Activated naive CD4-positive, alpha-beta T cell treated with Interleukin-2 at 50 U/mL for 16 hours (primary cell): ENCODE results near the gene MRGPRD.

ENCODE experiments used
- DNase-seq: peaks from one replicate; pipeline ENCODE4 v3.0.0-alpha.2; 2020

Gene MRGPRD

DNA sequence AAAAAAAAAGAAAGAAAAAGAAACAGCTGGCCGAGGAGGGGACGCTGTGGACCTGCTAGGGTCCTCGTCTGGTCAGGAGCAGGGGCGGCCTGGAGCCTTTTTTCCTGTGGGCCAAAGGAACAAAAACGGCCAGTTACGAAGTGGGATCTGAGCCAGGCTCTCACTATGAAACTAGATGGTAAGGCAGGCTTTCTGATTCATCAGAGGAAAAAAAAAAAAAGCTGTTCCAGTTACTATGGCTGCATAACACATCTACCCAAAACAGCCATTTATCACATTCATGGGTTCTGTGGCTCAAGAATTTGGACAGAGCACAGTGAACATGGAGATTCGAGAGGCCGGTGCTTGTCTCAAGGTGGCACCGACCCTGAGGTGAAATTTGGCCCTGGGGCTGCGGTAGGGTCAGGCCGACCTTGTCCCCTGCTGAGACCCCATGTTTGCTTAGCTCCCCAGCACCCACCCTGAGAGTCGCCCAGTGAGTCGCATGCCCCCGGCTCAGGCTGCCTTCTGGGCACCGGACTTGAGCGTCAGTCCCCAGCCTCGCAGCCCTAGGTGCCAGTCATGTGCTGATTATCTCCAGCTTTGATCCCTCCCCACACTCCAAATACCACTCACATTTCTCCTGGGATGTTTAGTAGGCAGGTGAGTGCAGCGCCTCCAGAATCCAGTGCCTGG, 34.2 kb downstream of the MRGPRD start:
- no peak for DNase-seq

DNA sequence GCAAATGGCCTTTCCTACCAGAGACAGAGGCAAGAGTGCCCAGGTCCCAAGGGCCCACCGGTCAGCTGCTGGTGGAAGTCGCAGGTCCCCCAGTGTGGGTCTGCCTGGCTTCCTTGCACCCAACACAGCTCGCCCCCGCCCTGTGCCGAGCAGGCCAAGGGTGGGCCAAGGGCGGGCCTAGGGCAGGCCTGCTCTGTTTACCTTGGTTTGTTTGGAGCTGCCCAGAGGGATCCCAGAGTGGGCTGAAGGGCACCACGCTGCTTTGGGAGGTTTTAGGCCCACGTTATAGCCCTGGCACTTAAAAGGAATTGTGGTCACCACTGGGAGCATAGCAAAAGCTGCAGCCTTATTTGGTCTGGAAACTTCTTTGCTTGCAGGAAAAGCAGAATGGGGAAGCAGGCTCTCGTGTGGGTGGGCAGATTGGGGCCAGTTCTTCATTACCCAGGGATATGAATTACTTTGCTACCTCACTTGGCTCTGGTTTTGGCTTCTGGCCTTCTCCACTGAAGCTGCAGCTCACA, 38.0 kb downstream of the MRGPRD start:
- DNase-seq: no peak

DNA sequence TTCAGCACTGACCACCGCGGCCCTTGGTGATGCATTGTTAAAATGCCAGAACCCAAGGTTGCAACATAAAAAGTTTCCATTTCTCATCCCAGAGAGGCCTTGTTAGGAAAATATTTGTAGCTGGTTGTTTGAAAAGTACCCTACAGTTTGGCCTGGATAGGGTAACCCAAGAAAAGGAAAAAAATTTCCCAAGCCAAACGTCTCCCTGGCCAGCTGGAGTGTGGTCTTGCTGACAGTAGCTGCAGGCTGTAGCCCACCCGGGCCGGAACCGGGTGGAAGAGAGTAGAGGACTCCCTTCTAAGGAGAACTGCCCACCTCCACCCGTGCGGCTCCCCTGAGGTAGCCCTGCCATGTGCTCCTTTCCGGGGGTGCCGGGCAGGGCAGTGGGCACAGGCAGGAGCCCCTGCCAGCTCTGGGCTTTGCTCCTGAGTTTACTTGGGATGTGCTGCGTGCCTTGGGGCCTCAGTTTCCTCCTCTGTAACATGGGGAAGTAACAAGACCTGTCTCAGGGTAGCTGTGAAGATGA, 38.6 kb downstream of the MRGPRD start:
- DNase-seq: no peak

DNA sequence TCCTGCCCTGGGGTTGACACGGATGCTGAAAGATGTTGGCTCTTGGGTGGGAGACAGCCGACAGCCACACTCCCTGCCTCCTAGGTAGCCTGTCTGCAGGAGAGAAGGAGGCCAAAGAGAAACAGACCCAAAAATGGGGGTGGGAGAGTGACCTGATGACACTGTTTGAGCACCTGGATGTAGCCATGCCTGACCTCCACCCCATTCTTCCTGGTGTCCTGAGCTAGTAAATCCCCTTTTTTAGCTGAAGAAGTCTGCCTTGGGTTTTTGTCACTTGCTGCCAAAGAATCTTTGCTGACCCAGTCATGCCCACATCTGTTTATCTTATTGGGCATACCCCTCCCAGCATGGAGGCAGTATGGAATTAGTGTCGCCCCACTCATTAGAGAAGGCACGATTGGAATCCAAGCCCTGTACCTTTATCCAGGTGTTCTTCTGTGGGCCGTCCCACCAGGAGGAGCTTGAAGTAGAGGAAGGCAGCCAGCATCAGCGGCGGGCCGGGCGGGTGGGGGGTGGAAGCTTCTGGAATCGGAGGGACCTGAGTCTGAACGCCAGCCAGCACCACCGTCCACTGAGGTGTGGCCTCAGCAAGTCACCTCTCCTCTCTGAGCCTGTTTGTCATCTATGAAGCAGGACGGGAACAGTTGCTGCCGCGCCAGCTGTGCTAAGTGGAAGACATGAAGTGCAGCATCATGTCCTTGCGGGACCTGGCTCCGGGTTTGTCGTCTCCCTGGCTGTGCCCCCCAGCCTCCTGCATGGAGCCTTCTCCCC, 39.3 kb downstream of the MRGPRD start:
- no peak for DNase-seq

DNA sequence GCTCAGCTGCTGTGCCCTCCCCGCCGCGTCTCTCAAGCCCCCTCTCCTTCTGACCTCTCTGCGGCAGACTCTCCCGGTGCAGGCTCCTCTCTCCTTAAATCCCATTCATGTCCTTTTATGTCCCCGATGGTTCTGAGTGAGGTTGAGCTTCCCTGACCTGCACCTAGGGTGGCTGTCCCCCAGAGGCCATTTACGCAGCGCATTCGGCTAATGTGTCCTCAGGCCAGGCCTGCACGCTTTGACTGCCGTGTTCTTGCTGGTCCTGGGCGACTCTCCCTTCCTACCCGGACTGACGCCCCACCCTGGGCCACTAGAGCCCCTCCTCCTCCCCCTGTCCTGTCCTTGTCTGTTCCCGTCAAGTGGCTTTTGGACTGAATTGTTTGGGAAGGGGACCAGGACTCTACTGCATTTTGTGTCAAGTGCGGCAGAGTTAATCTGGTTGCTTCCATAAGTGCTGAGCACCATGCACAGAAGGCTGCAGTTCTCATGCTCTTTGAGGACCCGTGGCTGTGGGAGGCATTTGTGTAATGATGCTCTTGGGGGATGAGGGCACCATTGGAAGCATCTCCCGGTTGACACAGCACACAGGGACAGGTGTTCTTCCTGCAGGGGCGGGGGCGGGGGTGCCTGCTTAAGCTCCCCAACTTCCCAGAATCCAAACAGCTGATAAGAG, 40.0 kb downstream of the MRGPRD start:
- no peak for DNase-seq

DNA sequence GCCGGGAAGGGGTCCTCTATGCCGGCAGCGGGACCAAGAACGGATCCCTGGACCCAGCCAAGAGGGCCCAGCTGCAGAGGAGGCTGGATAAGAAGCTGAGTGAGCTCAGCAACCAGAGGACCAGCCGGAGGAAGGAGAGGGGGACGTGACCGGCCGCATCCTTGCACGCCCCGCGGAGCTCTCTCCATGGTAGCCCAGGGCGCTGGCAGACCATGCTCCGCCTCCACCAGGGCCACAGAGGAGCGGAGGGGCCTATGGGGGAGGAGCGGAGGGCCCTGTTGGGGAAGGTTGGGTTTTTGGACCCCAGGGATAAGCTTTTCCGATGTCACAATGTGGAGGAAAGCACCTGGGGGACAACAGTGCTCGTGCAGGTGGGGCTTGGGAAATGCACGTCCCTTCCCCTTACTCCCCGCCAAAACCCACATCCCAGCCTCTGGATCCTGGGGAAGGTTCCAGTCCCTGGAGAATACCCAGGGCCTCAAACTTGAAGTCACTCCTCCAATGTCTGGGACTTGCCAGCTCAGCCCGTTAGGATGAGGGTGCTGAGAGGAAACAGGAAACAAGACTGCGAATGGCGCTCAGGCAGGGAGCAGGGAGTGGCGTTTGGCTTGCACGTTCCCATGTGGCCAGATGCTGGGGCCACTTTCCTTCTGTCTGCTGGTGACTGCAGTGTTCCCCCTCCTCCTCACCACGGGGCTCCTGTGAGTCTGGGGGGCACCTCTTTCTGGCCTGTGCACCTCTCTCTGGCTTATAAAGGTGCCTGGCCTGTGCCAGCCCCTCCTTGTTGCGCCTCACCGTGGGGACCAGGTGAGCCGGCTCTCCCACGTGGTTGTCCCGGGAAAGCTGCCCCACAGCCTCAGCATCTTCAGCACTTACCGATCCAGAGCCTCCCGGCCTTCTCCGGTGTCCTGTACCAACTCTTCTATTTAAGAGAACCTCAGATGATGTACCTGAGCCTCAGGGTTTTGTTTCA, 40.9 kb downstream of the MRGPRD start:
- DNase-seq: no peak

DNA sequence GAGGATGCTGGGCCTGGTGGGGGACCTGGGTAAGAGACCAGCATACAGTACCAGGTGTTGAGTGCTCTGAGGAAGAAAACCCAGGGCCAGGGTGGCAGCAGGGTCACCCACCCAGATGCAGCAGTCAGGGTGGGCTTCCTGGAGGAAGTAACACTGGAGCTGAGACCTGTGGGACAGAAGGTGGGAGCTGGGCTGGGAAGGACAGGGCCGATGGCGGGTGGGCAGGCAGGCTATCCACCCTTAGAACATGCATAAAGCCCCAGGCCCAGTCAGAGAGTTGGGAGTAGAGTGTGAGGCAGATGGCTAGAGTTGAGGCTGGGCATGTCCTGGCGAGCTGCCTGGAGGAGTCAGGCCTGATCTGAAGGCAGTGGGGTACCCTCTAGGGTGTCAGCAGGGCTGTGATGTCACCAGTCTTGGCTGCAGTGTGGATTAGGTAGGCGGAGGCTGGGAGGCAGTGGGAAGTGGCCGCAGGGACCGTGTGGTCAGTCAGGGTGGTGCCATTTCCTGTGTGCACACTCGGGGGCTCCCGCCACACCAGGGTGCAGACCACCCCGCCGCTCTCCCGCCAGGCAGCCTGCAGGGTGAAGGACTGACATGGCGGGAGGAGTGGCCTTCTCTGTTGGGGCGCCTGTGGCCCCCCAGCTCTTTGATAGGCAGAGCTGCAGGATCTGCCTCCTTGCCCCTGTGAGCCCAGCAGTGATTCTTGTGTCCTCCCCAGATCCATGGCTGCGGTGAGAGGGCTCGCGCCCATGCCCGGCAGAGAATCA, 41.8 kb downstream of the MRGPRD start:
- no peak for DNase-seq

DNA sequence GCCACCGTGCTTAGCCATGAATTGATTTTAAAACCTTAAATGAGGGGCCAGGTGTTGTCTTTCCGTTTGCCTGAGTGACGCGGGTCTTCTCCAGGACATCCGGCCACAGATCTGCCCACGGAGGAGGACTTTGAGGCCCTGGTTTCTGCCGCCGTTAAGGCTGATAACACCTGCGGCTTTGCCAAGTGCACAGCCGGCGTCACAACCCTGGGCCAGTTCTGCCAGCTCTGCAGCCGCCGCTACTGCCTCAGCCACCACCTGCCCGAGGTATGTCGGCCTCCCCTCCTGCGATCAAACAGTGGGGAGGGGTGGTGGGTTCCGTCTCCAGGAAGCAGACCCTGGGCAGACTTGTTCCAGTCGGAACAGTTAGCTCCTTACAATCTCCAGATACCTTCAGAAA, 42.7 kb downstream of the MRGPRD start:
- no peak for DNase-seq

DNA sequence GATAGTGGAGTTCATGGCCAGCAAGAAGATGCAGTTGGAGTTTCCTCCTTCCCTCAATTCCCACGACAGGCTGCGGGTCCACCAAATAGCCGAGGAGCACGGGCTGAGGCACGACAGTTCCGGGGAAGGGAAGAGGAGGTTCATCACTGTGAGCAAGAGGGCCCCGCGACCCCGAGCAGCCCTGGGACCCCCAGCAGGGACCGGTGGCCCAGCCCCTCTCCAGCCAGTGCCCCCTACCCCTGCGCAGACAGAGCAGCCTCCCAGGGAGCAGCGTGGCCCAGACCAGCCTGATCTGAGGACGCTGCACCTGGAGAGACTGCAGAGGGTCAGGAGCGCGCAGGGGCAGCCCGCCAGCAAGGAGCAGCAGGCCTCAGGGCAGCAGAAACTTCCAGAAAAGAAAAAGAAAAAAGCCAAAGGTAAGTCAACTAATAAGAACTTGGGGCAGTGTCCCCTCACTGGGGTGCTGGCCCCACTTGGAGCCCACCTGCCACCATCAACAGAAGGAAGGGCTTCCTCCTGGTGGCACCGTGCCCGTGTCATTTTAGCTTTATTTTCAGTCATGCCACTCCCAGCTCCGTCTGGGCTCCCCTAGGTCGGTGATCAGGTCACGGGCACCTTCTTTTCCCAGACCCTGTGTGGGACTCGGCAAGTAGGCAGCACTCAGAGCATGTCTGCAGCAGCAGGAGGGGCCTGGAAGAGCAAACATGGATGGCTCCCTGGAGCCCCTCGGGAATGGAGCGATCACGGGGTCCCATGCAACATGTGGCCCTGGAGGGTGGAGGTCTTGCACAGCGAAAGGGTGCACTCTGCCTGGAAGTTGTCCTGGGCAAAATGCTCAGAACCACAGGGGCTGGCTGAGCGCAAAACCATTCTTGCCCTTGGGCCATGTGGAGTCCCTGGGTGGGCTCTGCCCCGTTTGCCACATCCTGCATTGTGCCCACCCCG, 43.8 kb downstream of the MRGPRD start:
- DNase-seq: no peak

DNA sequence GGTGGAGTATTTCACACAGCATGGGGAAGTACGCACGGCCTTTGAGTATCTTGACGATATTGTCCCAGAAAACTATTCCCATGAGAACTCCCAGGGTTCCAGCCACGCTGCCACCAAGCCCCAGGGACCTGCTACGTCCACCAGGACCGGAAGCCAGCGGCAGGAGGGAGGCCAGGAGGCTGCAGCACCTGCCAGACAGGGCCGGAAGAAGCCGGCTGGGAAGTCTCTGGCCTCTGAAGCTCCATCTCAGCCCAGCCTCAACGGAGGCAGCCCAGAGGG, 44.5 kb downstream of the MRGPRD start:
- DNase-seq: no peak

DNA sequence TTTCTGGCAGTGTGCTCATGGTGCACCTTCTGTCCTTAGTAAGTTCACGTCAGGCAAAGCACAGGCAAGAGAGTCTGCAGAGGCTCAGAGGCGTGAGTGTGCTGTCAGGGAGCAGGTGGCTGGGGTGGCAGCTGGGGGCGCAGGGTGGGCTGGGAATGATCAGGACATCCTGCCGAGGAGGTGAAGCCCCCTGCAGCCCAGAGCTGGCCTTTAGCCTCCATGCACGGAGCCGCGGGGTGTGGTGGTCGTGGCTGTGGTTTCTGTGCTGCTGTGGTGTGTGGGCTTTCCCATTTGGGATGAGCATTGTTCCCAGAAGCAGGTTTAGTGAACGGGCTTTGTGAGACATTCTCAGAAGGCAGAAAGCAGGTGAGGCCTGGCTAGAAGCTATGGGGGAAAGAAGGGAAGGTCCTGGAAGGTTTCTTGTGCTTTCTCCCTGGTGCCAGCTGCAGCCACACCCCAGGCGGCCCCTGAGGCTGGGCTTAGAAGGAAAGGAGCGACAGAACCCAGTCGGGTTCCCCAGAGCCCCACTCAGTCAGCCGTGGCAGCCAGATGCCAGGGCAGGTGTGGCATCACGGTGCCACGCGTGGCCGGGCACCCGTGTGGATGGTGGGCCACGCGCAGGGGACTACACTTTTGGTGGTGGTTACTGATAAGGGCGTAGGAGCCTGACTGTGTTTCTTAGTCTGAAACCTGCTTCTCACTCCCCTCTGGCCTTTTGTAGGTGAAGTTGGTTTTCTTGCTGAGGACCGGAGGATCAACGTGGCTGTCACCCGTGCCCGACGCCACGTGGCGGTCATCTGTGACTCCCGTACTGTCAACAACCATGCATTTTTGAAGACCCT, 45.0 kb downstream of the MRGPRD start:
- no peak for DNase-seq

DNA sequence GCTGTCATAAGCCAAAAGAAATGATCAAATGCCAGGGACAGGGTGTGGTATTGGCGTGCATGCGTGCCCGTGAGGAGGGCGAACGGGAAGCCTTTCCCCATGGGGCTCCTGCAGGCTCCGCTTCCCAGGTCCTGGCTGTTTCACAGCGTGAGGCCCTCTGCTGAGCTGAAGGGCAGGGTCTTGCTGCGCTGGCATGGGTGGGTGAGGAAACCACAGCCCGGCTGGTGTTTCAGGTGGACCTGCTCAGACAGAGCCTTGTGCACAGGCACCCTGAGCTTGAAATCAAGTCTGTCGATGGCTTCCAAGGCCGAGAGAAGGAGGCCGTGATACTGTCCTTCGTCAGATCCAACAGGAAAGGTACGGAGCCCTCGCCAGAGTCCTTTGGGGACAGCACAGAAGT, 45.7 kb downstream of the MRGPRD start:
- no peak for DNase-seq

DNA sequence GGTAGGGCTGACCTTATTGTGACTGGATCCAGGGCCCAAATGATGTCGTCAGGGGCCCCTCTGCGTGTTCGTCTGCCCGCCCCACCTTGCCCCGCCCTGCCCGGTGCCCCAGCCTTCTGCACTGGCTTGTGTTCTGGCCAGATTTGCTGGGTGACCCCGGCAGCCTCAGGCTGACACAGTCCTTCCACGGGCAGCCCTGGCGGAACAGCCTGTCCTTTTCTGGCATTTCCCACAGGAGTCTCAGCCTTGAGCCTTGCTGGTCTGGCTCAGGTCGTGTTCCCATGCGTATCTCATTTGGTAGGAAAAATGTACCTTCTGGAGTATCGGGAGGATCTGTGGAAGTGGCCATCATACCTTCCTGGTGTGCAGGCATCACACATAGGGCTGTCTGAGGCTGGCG, 46.1 kb downstream of the MRGPRD start:
- no peak for DNase-seq

DNA sequence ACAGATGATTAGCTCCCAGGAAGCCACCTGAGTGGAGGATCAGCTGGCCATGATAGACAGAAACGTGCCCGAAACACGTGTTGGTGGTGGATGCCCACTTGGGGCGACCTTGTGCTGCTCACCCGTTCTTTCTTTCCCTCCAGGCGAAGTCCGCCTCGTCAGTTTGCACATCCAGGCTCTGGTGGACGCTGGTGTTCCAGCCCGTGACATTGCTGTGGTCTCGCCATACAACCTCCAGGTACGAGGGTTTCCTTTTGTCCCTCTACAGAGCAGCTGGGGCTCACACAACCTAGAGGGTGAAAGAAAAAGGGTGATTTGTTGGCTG, 46.5 kb downstream of the MRGPRD start:
- DNase-seq: no peak

DNA sequence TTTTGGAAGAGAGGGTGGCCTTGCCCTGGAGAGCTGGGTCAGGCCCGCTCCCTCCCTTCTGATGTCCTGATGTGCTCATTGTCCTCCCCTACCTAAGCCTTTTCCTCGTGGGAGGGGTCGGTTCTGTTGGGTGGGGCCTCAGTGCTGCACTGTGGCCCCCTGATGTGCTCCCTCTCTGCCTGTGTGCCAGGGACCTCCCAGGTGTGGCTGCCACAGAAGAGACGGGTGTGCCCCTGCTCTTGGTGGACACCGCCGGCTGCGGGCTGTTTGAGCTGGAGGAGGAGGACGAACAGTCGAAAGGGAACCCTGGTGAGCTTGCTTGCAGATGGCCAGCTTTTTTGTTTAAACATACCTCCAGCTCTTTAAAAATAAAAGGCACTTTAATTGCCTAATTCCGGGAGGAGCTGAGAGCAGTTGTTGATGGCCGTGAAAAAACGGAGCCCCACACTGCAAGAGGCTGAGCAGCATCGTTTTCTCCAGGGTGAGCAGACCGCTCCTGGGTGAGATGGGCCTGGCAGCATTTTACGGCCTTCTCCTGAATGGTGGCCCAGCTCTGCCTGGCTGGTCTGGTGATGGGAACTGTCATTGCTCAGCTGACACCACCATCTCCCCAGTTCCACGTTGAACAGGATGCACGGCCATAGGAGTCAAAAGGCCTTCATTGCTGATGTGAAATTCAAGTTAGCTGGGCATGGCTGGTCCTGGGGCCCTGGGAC, 47.0 kb downstream of the MRGPRD start:
- DNase-seq: no peak

DNA sequence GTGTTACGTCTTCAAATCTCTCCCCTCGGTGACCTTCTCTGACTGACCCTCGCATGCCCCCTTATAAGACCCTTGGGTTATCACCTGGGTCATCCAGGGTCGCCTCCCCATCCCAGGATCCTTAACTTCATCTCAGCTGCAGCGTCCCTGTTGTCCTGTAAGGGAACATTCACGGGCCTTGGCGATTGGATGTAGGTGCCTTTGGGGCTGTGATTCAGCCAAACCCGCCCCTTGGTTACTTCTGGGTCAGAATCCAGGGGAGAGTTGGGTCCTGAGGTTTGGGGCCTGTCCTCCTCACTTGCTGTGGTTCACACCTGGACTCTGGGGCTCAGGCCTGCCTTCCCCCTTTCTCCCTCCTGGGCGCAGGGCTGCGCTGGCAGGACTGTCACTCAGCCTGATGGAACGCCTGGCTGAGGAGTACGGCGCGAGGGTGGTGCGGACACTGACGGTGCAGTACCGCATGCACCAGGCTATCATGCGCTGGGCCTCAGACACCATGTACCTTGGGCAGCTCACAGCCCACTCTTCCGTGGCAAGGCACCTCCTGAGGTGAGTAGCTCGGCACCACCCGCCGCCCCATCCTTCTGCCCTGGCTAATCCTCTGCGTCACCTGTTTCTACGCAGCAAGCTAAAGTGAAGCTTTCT, 47.7 kb downstream of the MRGPRD start:
- DNase-seq: no peak

DNA sequence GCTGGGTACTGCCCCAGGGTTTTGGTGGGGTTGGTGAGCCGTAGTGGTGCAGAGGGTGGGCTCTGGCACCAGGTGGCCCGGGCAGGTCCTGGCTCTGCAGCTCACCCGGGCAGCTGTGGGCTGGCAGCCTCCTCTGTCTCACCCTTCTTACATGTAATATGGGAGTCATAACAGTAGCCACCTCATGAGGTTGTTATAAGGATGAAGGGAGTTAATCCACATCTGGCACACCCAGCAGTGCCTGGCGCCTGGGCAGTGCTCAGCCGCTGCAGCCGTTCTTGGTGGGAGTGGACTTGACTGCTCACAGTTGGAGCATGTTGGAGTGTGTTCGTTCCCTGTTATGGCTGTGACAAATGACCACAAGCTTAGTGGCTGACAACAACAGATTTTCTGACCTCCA, 48.4 kb downstream of the MRGPRD start:
- DNase-seq: no peak

DNA sequence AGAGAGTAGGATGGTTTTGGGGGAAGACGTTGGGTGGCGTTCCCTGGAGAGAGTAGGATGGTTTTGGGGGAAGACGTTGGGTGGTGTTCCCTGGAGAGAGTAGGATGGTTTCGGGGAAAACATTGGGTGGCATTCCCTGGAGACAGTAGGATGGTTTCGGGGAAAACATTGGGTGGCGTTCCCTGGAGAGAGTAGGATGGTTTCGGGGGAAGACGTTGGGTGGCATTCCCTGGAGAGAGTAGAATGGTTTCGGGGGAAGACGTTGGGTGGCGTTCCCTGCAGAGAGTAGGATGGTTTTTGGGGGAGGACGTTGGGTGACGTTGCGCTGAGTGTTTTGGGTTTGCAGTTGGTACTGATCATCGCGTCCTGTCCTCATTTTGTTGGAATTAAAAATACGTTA, 48.9 kb downstream of the MRGPRD start:
- DNase-seq: no peak
